Activated naive CD4-positive, alpha-beta T cell treated with anti-CD3 and anti-CD28 coated beads, Interleukin-2, amount 50 U/mL, for 72 hours (primary cell): ENCODE measurements around the gene RNF224. TPM values are rescaled to one million over a fixed set of nuclear protein-coding genes. Genes with fewer than 3 reads are reported as not detected.
A peak's percentile ranks its signal among the peaks of the same experiment; 100 is the strongest.

Experiments
- ATAC-seq, 2 donors: fragments of 150-1000 bp; cut with Tn5 transposase; 2 replicates each; pipeline ENCODE4 v1.10.0; 2021; ENCODE audit warnings: mild to moderate bottlenecking in 2 of 2, moderate library complexity in 2 of 2
- DNase-seq, 2 donors: peaks; one replicate each; pipeline ENCODE4 v3.0.0; 2021 to 2022; ENCODE audit warnings: low spot score in 2 of 2
- H3K27ac Mint-ChIP-seq, 2 donors: one replicate each; pipeline ENCODE4 v1.8.0; 2022; ENCODE audit warnings: mild to moderate bottlenecking in 2 of 2, mixed read lengths in 2 of 2
- H3K36me3 Mint-ChIP-seq, 2 donors: one replicate each; pipeline ENCODE4 v1.8.0; 2022; ENCODE audit warnings: mixed read lengths in 2 of 2
- H3K9me3 Mint-ChIP-seq, 2 donors: one replicate each; pipeline ENCODE4 v1.8.0; 2022; ENCODE audit warnings: mixed read lengths in 2 of 2
- total RNA-seq, 2 donors: library from RNA; stranded (reverse); gene quantifications; one replicate each; pipeline ENCODE4 v1.2.3, GENCODE V29; 2022

The RNF224 gene
- total RNA-seq, 2 donors from 2014 or later: not detected

DNA sequence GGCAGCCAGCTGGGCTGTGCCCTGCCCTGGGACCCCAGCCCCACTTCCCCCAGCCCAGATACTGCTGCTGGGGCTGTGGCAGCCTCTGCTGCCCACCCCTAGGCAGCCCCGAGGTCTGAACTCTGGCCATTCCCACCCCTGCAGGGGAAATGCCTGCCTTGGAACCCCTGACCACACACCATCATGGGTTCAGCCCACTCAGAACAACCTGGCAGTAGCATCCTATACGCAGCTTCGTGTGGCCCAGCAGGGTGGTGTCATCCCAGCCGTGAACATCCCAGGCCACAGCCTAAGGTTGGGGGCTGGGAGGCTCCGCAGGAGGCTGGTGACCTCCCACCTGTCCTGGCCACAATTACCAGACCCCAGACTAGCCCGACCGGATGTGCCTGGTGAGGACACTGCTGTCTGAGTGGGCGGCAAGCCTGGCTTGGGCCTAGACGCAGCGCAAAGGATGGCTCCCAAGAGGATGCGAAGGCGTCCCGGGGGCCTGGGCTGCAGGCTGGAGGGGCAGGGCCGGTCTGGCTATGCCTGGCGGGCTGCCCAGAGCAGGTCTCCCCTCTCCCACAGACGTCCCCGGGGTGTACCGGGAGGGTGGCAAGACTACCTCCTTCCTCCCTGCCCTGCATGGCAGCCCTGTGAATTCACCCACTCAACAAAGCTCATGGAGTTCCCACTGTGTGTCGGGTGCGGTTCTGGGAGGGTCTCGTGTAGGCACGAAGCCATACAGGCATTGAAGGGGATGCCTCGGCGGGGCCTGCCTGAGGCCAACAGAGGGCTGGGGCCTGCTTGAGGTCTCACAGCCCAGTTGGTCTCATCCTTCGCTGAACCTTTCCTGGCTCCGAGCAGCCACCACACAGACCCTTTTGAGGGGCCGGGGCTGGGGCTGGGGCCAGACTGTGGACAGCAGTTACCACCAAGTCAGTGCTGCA lies 1.9 kb downstream of the RNF224 start:
- DNase-seq (no peak), ATAC-seq (no peak)
- H3K27ac Mint-ChIP-seq: no peak overlapping the region
- no peaks in the 10 kb centered on the region for H3K9me3 Mint-ChIP-seq
- H3K36me3 Mint-ChIP-seq: no peaks in the 10 kb centered on the region

DNA sequence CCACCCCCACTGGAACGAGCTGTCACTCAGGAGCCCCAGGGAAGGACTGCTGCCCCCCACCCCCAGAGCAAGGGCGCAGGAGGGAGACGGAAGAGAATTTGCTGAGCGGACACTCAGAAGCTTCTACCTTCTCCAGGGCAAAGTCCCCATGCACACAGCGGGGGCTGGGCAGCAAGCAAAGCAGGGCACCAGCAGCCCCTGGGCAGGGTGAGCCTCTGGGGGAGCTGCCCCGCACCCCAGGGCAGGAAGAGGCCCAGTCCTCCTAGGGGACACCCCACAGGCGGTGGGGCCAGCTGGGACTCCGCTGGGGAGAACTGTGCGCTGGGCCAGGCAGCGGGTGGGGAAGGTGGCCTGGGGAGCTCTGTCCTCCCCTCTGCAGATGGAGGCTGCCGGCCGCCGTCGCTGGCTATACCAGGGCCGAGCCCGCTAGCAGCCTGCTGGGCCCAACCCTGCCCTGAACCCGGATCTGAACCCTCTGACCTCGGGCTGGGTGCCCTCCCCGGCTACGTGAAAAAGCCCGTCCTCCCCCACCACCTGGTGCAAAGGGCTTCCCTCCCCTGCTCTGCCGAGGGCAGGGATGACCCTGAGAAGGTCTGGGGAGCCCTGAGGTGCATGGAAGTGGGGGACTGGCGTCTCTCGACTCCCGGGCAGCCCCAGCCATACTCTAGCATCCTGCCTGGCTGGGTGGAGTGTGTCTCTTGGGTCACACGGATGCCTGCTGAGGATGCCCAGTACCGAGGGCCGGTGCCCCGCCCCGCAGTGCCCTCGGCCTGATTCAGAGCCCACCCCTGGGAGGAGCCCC lies 2.8 kb downstream of the RNF224 start:
- no peaks in the 10 kb centered on the region for H3K9me3 Mint-ChIP-seq
- ATAC-seq: no peak

DNA sequence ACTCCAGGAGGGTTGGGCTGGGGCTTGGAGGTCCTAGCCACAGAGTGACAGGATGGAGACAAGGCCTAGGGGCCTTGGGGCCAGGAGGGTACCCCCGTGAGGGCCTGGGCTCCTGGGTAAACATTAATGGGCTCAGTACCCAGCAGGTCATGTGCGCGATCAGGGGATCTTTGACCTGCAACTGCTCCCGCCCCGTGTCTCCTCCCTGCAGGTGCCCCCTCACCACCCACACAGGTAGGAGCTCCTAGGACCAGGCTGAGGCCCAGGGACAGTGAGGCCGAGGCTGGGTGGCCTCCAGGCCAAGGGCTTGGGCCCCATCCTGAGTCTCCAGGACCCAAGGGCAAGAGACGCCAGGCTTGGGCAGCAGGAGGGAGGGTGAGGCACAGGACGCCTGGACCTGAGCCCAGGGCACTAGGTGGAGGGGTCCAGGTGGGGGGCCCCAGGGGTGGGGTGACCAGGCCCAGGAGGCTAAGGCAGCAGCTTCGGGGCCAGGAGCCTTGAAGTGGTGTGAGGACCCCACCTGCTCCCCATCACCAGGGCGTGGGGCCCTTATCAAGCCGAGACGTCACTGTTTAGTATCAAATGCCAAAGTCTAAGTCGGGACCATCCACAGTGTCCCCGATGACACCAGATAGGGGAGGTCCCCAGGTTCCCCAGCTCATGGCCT lies 3.5 kb downstream of the RNF224 start, which contains the start of gene SLC34A3:
Gene SLC34A3, plus strand, starts transcription at position 197 of the 667 bp plus-strand sequence. CDS start 802 bp downstream, outside the sequence.
- Mint-ChIP-seq H3K9me3 (no peaks in the 10 kb centered on the region), H3K36me3 (no peaks in the 10 kb centered on the region), H3K27ac (no peak within 1 kb of the TSS)
- no peak for ATAC-seq
- DNase-seq: no peak

More for the DNA sequence above, 2.8 kb downstream of the RNF224 start:
- DNase-seq: no peak
- Mint-ChIP-seq H3K27ac (no peak overlapping the region), H3K36me3 (no peaks in the 10 kb centered on the region)

DNA sequence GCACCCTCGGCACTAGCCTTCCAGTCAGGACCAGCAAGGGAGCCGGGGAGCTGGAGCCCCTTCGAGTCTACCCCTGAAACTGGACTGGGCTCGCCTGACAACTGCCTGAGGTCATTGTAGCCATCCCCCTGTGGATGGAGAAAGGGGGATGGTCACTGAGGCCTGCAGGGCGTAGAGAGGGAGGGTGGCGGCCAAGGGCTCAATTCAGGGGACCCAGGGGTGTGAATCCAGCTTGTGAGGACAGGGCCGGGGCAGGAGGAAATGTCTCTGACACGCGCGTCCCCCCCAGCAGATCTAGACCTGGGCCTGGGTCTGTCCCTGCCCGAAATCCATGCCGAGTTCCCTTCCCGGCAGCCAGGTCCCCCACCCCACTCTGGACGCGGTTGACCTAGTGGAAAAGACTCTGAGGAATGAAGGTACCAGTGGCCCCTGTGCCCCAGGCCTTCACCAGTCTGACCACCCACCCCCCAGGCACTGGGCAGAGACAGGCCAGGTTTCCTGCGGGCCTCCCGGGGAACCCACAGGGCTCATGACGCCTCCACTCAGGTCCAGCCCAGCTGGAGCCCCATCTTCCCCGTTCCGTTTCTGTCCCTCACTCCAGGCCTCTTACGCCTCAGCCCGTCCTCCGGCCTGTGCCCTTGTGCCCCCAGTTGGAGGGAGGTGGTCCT lies 4.2 kb downstream of the RNF224 start:
- Mint-ChIP-seq H3K27ac (no peak overlapping the region), H3K9me3 (no peaks in the 10 kb centered on the region), H3K36me3 (no peaks in the 10 kb centered on the region)
- DNase-seq: no peak
- ATAC-seq: no peak

DNA sequence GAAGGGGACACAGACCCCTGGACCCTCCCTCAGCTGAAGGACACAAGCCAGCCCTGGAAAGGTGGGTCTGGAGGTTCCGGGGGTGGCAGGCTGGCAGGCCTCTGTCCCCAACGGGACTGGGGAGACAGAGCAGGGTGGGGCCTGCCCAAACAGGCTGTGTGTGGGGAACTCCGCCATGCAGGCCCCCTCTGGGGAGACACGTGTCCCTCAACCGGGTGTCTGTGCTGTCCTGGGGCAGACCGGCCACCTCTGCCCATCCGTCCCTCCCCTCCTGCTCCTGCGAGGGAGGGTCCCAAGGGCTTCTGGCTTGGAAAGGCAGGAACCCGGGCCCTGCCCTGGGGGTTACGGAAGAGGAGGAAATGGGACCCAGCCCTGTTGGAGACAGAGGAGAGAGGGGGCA lies 4.8 kb downstream of the RNF224 start:
- no peaks in the 10 kb centered on the region for H3K9me3 Mint-ChIP-seq
- ATAC-seq (no peak), DNase-seq (no peak)
- no peaks in the 10 kb centered on the region for H3K36me3 Mint-ChIP-seq
- H3K27ac Mint-ChIP-seq: no peak overlapping the region

DNA sequence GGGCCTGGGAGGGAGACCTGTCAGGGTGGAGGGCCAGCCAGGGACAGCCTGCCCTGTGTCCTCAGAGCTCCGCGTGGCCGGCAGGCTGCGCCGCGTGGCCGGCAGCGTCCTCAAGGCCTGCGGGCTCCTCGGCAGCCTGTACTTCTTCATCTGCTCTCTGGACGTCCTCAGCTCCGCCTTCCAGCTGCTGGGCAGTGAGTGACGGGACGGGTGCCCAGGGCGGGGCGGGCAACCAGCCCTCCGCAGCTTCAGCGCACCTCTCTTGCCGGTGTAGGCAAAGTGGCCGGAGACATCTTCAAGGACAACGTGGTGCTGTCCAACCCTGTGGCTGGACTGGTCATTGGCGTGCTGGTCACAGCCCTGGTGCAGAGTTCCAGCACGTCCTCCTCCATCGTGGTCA lies 5.2 kb downstream of the RNF224 start:
- DNase-seq (no peak), ATAC-seq (no peak)
- no peaks in the 10 kb centered on the region for H3K36me3 Mint-ChIP-seq
- H3K9me3 Mint-ChIP-seq: no peaks in the 10 kb centered on the region
- H3K27ac Mint-ChIP-seq: no peak overlapping the region

DNA sequence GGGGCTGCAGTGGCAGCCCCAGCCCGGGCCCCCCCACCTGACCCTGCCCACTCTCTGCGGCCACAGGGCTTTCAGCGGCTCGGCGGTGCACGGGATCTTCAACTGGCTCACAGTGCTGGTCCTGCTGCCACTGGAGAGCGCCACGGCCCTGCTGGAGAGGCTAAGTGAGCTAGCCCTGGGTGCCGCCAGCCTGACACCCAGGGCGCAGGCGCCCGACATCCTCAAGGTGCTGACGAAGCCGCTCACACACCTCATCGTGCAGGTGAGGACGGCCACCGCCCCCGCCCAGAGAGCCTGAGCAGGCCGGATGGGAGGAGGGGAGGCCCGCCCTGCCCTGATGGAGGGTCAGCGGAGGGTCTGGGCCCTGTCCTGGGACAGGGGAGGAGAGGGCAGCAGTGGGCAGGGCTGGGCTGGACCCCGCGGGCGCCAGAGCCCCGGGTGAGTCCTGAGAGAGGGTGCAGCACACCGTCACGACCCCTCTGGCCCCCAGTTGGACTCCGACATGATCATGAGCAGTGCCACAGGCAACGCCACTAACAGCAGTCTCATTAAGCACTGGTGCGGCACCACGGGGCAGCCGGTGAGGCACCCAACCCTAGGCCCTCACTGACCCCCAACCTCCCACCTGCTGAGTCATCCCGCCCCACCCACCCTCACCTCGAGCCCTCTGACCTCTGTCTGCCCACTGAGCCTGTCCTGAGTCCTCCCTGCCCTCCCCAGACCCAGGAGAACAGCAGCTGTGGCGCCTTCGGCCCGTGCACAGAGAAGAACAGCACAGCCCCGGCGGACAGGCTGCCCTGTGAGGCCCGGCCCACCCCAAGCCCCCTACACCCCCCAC lies 6.1 kb downstream of the RNF224 start:
- H3K27ac Mint-ChIP-seq: no peak overlapping the region

DNA sequence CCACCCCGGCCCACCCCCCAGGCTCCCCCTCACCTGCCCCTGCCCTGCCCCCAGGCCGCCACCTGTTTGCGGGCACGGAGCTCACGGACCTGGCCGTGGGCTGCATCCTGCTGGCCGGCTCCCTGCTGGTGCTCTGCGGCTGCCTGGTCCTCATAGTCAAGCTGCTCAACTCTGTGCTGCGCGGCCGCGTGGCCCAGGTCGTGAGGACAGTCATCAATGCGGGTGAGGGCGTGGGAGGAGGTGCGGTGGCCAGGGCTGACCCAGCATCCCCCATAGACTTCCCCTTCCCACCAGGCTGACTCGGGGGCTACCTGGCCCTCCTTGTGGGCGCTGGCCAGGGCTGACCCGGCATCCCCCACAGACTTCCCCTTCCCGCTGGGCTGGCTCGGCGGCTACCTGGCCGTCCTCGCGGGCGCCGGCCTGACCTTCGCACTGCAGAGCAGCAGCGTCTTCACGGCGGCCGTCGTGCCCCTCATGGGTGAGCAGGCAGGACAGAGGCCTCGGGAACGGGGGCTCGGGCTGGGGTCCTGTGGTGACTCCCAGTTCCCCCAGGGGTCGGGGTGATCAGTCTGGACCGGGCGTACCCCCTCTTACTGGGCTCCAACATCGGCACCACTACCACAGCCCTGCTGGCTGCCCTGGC lies 6.9 kb downstream of the RNF224 start:
- H3K36me3 Mint-ChIP-seq: peaks cover 0 to 4% of the 10 kb centered on the region in 2 donors
- no peaks in the 10 kb centered on the region for H3K9me3 Mint-ChIP-seq
- no peak overlapping the region for H3K27ac Mint-ChIP-seq
- DNase-seq (no peak), ATAC-seq (no peak)

More for the DNA sequence above, 6.1 kb downstream of the RNF224 start:
- ATAC-seq (no peak), DNase-seq (no peak)
- Mint-ChIP-seq H3K9me3 (no peaks in the 10 kb centered on the region), H3K36me3 (no peaks in the 10 kb centered on the region)

DNA sequence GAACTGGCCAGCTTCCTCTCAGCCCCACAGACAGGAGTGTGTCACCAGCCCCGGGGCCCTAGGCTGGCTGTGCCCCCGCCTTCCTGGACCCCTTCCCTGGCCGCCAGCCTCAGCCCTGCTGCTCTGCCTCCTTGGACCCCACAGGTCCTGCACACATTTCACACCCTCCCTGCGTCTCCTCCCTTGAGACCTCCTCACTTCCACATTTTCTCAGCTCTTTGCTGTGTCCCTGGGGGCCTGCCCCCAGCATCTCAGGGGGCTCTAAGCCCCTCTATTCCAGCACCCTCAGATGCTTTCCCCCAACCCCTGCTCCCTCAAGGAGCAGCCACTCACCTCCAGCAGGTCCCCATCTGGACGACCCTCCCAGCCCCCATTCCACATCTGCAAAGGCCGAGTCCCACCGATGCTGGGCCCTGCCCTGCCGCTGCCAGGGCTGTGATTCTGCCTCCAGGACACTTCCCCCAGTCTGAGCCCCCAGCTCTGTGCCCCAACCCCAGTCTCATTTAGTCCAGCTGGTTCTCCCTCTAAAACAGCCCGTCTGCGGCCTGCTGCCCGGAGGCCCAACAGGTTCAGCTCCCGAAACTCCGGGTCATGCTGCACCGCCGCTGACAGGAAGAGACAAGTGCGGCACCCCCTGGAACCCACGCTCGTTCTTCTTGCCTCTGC lies 7.6 kb downstream of the RNF224 start:
- peaks cover 0 to 4% of the 10 kb centered on the region in 2 donors for H3K36me3 Mint-ChIP-seq
- ATAC-seq (no peak), DNase-seq (no peak)
- no peaks in the 10 kb centered on the region for H3K9me3 Mint-ChIP-seq
- no peak overlapping the region for H3K27ac Mint-ChIP-seq

DNA sequence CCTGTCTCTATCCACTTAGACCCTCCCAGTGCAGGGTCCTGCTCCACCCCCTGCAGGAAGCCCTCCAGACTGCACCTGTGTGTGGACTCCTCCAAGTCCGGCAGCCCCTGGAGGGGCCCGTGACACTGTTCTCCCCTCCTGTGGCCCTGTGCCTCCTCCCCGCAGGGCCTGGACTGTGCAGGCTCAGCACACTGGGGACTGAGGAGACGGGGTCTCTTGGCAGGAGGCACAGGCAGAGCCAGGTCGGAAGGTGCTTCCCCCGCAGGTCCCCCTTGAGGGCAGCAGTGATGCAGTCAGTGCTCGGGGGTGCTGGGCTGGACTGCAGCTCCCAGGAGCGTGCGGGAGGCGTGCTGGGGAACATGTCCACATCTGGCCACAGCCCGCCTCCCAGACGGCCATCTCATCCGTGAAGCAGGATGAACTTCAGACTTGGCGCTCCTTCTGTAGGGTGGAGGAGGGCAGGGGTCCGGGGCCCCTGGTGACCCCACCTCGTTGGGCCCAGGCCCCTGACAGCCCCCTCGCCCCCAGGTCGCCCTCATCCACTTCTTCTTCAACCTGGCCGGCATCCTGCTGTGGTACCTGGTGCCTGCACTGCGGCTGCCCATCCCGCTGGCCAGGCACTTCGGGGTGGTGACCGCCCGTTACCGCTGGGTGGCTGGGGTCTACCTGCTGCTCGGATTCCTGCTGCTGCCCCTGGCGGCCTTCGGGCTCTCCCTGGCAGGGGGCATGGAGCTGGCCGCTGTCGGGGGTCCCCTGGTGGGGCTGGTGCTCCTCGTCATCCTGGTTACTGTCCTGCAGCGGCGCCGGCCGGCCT lies 8.3 kb downstream of the RNF224 start:
- no peak overlapping the region for H3K27ac Mint-ChIP-seq
- no peak for DNase-seq

DNA sequence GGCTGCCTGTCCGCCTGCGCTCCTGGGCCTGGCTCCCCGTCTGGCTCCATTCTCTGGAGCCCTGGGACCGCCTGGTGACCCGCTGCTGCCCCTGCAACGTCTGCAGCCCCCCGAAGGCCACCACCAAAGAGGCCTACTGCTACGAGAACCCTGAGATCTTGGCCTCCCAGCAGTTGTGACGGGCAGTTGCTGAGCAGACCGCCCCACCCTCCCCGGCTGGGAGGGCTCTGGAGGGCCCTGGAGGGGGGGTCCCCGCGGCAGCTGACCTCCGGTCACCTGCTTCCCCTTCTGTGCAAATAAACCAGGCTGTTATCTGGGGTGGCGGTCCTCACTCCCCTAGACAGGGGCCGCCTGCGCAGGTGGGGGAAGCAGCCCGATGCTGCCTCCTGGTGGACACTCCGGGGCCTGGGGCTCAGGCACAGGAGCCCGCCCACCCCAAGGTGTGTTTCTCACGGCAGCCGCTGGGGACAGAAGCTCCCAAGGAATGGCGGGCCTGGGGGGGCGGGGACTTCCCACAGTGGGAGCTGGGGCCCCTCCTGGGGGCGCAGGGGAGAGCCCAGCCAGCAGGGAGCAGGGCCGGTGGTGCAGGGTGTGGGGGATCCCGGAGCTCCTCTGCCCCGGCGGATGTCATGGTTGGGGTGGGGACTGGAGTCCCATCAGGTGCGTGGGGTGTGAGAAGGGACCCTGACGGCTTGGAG lies 9.1 kb downstream of the RNF224 start:
- Mint-ChIP-seq H3K27ac (no peak overlapping the region), H3K9me3 (no peaks in the 10 kb centered on the region), H3K36me3 (peaks cover 0 to 4% of the 10 kb centered on the region in 2 donors)

More for the DNA sequence above, 8.3 kb downstream of the RNF224 start:
- no peak for ATAC-seq
- Mint-ChIP-seq H3K36me3 (peaks cover 0 to 4% of the 10 kb centered on the region in 2 donors), H3K9me3 (no peaks in the 10 kb centered on the region)

DNA sequence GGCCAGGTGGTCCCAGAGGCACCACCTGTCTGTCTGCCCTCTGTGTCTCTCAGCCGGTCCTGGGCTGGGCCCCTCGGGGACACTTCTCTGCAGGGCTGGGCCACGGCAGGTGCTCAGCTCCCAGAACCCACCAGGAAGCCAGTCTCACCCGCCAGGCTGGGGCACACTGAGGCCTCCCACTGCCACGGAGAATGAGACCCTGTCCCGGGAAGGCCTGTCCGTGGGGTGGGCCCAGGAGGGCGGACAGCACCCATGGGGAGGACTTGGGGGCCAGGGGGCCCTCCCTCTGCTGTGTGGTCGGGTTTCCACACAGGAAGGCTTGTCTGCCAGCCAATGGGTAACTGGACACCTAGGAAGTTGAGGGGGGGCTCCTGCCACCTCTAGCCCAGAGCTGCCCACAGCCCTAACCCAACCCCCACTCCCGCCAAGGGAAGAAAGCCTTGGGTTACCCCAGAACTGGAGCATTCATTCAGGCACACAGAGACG lies 9.7 kb downstream of the RNF224 start:
- H3K9me3 Mint-ChIP-seq: no peaks in the 10 kb centered on the region
- H3K36me3 Mint-ChIP-seq: peaks cover 2 to 4% of the 10 kb centered on the region in 2 donors
- H3K27ac Mint-ChIP-seq: no peak overlapping the region
- DNase-seq (no peak), ATAC-seq (no peak)

More for the DNA sequence above, 9.1 kb downstream of the RNF224 start:
- ATAC-seq (peak; percentile 26 to 39), DNase-seq (peak; percentile 86 to 96)
